ENCODE results near the gene SAFB.

DNA sequence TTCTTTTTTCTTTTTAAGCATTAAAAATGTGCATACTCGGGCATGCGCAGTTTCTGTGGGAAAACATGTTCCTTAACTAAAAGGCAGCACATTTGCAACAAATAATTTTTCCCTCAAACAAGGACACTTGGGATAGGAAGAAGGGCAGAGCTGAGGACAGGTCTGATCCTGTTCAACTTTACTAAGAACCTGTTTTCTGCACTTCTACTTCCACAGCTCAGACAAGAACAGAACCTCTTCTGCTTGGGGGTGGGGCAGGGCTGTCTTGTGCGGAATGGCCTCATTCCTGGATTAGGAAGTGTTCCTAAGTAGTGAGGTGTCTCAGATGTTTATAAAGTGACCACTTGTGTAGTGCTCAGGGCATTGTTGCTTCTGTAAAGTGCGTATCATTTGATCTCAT, 18.3 kb downstream of the SAFB start:
- TF ChIP-seq, protein P1, sequence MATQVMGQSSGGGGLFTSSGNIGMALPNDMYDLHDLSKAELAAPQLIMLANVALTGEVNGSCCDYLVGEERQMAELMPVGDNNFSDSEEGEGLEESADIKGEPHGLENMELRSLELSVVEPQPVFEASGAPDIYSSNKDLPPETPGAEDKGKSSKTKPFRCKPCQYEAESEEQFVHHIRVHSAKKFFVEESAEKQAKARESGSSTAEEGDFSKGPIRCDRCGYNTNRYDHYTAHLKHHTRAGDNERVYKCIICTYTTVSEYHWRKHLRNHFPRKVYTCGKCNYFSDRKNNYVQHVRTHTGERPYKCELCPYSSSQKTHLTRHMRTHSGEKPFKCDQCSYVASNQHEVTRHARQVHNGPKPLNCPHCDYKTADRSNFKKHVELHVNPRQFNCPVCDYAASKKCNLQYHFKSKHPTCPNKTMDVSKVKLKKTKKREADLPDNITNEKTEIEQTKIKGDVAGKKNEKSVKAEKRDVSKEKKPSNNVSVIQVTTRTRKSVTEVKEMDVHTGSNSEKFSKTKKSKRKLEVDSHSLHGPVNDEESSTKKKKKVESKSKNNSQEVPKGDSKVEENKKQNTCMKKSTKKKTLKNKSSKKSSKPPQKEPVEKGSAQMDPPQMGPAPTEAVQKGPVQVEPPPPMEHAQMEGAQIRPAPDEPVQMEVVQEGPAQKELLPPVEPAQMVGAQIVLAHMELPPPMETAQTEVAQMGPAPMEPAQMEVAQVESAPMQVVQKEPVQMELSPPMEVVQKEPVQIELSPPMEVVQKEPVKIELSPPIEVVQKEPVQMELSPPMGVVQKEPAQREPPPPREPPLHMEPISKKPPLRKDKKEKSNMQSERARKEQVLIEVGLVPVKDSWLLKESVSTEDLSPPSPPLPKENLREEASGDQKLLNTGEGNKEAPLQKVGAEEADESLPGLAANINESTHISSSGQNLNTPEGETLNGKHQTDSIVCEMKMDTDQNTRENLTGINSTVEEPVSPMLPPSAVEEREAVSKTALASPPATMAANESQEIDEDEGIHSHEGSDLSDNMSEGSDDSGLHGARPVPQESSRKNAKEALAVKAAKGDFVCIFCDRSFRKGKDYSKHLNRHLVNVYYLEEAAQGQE (IDR thresholded peaks at IDR 0.05; ENCODE audit: borderline replicate concordance), result no peak
- no peak for TF ChIP-seq POLR2AphosphoS5 (IDR thresholded peaks at IDR 0.05)
- TF ChIP-seq, protein P2, sequence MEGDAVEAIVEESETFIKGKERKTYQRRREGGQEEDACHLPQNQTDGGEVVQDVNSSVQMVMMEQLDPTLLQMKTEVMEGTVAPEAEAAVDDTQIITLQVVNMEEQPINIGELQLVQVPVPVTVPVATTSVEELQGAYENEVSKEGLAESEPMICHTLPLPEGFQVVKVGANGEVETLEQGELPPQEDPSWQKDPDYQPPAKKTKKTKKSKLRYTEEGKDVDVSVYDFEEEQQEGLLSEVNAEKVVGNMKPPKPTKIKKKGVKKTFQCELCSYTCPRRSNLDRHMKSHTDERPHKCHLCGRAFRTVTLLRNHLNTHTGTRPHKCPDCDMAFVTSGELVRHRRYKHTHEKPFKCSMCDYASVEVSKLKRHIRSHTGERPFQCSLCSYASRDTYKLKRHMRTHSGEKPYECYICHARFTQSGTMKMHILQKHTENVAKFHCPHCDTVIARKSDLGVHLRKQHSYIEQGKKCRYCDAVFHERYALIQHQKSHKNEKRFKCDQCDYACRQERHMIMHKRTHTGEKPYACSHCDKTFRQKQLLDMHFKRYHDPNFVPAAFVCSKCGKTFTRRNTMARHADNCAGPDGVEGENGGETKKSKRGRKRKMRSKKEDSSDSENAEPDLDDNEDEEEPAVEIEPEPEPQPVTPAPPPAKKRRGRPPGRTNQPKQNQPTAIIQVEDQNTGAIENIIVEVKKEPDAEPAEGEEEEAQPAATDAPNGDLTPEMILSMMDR (IDR thresholded peaks at IDR 0.05; ENCODE audit: poor library complexity, severe bottlenecking), result no peak
- no peak for TF ChIP-seq EP300 (conservative IDR thresholded peaks at IDR 0.05; ENCODE audit: poor library complexity, severe bottlenecking)
- TF ChIP-seq EZH2 (IDR thresholded peaks at IDR 0.05; ENCODE audit: borderline replicate concordance, insufficient read depth, low read length, poor library complexity, severe bottlenecking), result no peak
- no peak for TF ChIP-seq SMC3 (conservative IDR thresholded peaks at IDR 0.05; ENCODE audit: poor library complexity)
- TF ChIP-seq TAF1 (IDR thresholded peaks at IDR 0.05; ENCODE audit: low read depth), result no peak
- no peak for TF ChIP-seq MXI1 (conservative IDR thresholded peaks at IDR 0.05; ENCODE audit: poor library complexity, severe bottlenecking)
- no peak for TF ChIP-seq RAD21 (conservative IDR thresholded peaks at IDR 0.05)
